Measurements from ENCODE around the gene TRHDE. TPM values are rescaled to one million over a fixed set of nuclear protein-coding genes. Genes with fewer than 3 reads are reported as not detected.

The TRHDE gene
- total RNA-seq, 1 donor from 2014 or later = 0.87 TPM

- Mint-ChIP-seq H3K4me3 (ENCODE audit: unreplicated experiment) (no peak overlapping the region), H3K36me3 (ENCODE audit: low read depth) (no peaks in the 10 kb centered on the region), H3K27me3 (ENCODE audit: low read depth) (peaks cover 3% of the 10 kb centered on the region), H3K27ac (ENCODE audit: unreplicated experiment) (no peak overlapping the region), H3K9me3 (ENCODE audit: low read depth) (peaks cover 3% of the 10 kb centered on the region), H3K4me1 (ENCODE audit: low read depth) (no peaks in the 10 kb centered on the region)
- no peak for TF ChIP-seq CTCF (IDR thresholded peaks at IDR 0.05)
- no peak for DNase-seq (ENCODE audit: low spot score)
Measured at GRCh38 chr12:72359416-72359815, 87.2 kb downstream of the TRHDE start.

- Mint-ChIP-seq H3K4me1 (ENCODE audit: low read depth) (no peaks in the 10 kb centered on the region), H3K9me3 (ENCODE audit: low read depth) (peaks cover 3% of the 10 kb centered on the region), H3K27me3 (ENCODE audit: low read depth) (peaks cover 8% of the 10 kb centered on the region), H3K27ac (ENCODE audit: unreplicated experiment) (no peak overlapping the region), H3K4me3 (ENCODE audit: unreplicated experiment) (no peak overlapping the region), H3K36me3 (ENCODE audit: low read depth) (no peaks in the 10 kb centered on the region)
- DNase-seq (ENCODE audit: low spot score) = no peak
- no peak for TF ChIP-seq CTCF (IDR thresholded peaks at IDR 0.05)
Measured at GRCh38 chr12:72365151-72365550, 93.0 kb downstream of the TRHDE start.

GRCh38 chr12:72366255-72366654 lies 94.1 kb downstream of the TRHDE start:
- DNase-seq (ENCODE audit: low spot score) = no peak
- TF ChIP-seq CTCF (IDR thresholded peaks at IDR 0.05) = no peak
- peaks cover 8% of the 10 kb centered on the region for H3K27me3 Mint-ChIP-seq (ENCODE audit: low read depth)

GRCh38 chr12:72368298-72368697 lies 96.1 kb downstream of the TRHDE start:
- H3K27ac Mint-ChIP-seq (ENCODE audit: unreplicated experiment) = no peak overlapping the region
- no peaks in the 10 kb centered on the region for H3K9me3 Mint-ChIP-seq (ENCODE audit: low read depth)
- no peak overlapping the region for H3K4me3 Mint-ChIP-seq (ENCODE audit: unreplicated experiment)
- H3K36me3 Mint-ChIP-seq (ENCODE audit: low read depth) = no peaks in the 10 kb centered on the region
- no peak for DNase-seq (ENCODE audit: low spot score)
- H3K27me3 Mint-ChIP-seq (ENCODE audit: low read depth) = peaks cover 8% of the 10 kb centered on the region
- H3K4me1 Mint-ChIP-seq (ENCODE audit: low read depth) = no peaks in the 10 kb centered on the region
- TF ChIP-seq CTCF (IDR thresholded peaks at IDR 0.05) = no peak

More at GRCh38 chr12:72366255-72366654, 94.1 kb downstream of the TRHDE start:
- no peak overlapping the region for H3K27ac Mint-ChIP-seq (ENCODE audit: unreplicated experiment)
- no peaks in the 10 kb centered on the region for H3K4me1 Mint-ChIP-seq (ENCODE audit: low read depth)
- peaks cover 3% of the 10 kb centered on the region for H3K9me3 Mint-ChIP-seq (ENCODE audit: low read depth)
- H3K4me3 Mint-ChIP-seq (ENCODE audit: unreplicated experiment) = no peak overlapping the region
- no peaks in the 10 kb centered on the region for H3K36me3 Mint-ChIP-seq (ENCODE audit: low read depth)

- Mint-ChIP-seq H3K9me3 (ENCODE audit: low read depth) (no peaks in the 10 kb centered on the region), H3K27me3 (ENCODE audit: low read depth) (peaks cover 8% of the 10 kb centered on the region), H3K36me3 (ENCODE audit: low read depth) (no peaks in the 10 kb centered on the region), H3K27ac (ENCODE audit: unreplicated experiment) (no peak overlapping the region), H3K4me1 (ENCODE audit: low read depth) (no peaks in the 10 kb centered on the region), H3K4me3 (ENCODE audit: unreplicated experiment) (no peak overlapping the region)
- TF ChIP-seq CTCF (IDR thresholded peaks at IDR 0.05) = no peak
- no peak for DNase-seq (ENCODE audit: low spot score)
Measured at GRCh38 chr12:72368719-72369422, 96.7 kb downstream of the TRHDE start.

All from chondrocyte (in vitro differentiated cells).